Measurements from ENCODE around the gene GPRIN3. TPM values are rescaled to one million over a fixed set of nuclear protein-coding genes. Genes with fewer than 3 reads are reported as not detected.

GPRIN3 gene
- total RNA-seq, 2 experiments from 2014 or later: 46.4 TPM

DNA sequence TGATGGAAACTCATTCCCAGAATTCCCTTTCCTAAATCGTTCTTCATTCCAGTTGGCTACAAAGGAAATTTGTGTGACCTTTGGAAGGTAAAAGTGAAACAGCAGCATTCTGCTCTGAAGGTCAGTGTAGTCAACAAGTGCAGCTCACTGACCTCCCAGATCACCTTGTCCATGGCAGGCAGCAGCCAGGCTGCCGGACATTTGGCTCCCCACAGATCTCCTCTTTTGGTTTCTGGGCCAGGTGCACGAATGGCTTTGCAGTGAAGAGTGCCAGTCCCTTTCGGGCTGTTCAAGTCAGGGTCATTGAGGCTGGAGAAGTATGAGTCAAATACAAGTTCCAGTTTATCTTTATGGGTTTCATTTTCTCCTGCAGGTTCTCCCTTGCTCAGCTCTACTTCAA is 14.3 kb downstream of the GPRIN3 start:
- CTCF ChIA-PET: interaction anchor here (1.2 to 1.8 kb wide), 3 partner anchors 9 to 15 kb away, joined by 3 to 7 read pairs (median 3); no protein-coding TSS in a partner anchor
- ATAC-seq (ENCODE audit: poor library complexity): no peak
- Mint-ChIP-seq H3K36me3 (ENCODE audit: low read depth) (peaks cover 30% of the 10 kb centered on the region), H3K4me1 (ENCODE audit: low read depth) (peaks cover 95% of the 10 kb centered on the region), H3K9me3 (no peaks in the 10 kb centered on the region), H3K27ac (peak overlapping the region; percentile 90), H3K27me3 (no peaks in the 10 kb centered on the region), H3K4me3 (peak overlapping the region; percentile 74)
- intact Hi-C loops (cut with DNase I, micrococcal nuclease): loop anchor here in 1 of 2 experiments (5.0 kb wide), 1 partner anchor 36 kb away; no protein-coding TSS in a partner anchor
- POLR2A ChIA-PET: interaction anchor here (1.1 to 3.7 kb wide), 8 partner anchors 9 to 49 kb away, joined by 5 to 48 read pairs (median 12); partner anchors contain the start of gene GPRIN3
- TF ChIP-seq, protein P1, sequence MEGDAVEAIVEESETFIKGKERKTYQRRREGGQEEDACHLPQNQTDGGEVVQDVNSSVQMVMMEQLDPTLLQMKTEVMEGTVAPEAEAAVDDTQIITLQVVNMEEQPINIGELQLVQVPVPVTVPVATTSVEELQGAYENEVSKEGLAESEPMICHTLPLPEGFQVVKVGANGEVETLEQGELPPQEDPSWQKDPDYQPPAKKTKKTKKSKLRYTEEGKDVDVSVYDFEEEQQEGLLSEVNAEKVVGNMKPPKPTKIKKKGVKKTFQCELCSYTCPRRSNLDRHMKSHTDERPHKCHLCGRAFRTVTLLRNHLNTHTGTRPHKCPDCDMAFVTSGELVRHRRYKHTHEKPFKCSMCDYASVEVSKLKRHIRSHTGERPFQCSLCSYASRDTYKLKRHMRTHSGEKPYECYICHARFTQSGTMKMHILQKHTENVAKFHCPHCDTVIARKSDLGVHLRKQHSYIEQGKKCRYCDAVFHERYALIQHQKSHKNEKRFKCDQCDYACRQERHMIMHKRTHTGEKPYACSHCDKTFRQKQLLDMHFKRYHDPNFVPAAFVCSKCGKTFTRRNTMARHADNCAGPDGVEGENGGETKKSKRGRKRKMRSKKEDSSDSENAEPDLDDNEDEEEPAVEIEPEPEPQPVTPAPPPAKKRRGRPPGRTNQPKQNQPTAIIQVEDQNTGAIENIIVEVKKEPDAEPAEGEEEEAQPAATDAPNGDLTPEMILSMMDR (IDR thresholded peaks at IDR 0.05): no peak
- no peaks in the 10 kb centered on the region for H3K27me3 ChIP-seq (ENCODE audit: control insufficient read depth in 1 of 2, insufficient read depth in 2 of 2, low read length in 2 of 2)
- peak overlapping the region; percentile 4 for H3K4me3 ChIP-seq (ENCODE audit: low read length)
- no peaks in the 10 kb centered on the region for H3K9me3 ChIP-seq (ENCODE audit: control insufficient read depth in 1 of 2, insufficient read depth in 1 of 2, low read length in 2 of 2)
- no peak for DNase-seq
- H3K27ac ChIP-seq (ENCODE audit: low read depth in 1 of 2, low read length in 2 of 2): peak overlapping the region; percentile 49 to 51
- peaks cover 2% of the 10 kb centered on the region for H3K36me3 ChIP-seq (ENCODE audit: insufficient read depth, low read length)
- H3K4me1 ChIP-seq (ENCODE audit: insufficient read depth, low read length): peaks cover 51% of the 10 kb centered on the region

DNA sequence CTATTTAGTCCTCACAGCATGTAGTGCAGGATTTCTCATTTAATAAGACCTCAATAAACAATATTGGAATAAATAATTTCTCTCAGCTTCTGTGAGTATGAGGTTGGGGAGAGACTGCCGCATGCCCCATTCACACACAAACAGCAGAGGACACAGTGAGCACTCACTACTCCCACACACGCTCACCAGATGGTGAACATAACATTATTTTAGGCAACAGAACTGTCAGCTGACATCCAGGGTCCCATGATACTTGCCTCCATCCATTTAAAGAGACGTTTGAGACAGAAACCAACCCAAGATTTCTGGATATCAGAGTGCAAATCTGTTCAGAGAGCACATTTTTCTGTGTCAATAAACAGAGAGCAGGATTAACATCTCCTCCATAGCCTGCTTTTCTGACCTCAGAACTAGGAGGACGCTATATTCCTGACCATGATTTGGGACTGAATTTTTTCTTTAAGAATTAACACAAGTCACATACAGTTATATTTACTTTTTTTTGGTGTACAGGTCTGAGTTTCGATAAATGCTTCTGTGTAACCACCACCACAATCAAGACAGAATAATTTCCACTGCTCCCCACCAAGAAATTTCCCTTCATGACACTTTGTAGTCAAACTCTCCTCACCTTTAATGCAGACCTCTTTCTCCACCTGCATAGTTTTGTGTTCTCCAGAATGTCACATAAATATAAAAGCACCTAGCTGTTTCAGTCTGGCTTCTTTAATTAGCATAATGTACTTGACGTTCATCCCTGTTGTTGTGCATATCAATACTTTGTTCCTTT is 16.7 kb downstream of the GPRIN3 start:
- H3K27me3 ChIP-seq (ENCODE audit: control insufficient read depth in 1 of 2, insufficient read depth in 2 of 2, low read length in 2 of 2): no peaks in the 10 kb centered on the region
- POLR2A ChIA-PET: interaction anchor here (0.8 to 1.5 kb wide), 8 partner anchors 8 to 36 kb away, joined by 3 to 6 read pairs (median 4); no protein-coding TSS in a partner anchor
- H3K4me1 ChIP-seq (ENCODE audit: insufficient read depth, low read length): peaks cover 52% of the 10 kb centered on the region
- peak; percentile 21 for ATAC-seq (ENCODE audit: poor library complexity)
- peaks cover 95% of the 10 kb centered on the region for H3K4me1 Mint-ChIP-seq (ENCODE audit: low read depth)
- peak in 2 of 14 experiments; percentile 55 to 64 for DNase-seq
- H3K36me3 ChIP-seq (ENCODE audit: insufficient read depth, low read length): peaks cover 2% of the 10 kb centered on the region
- CTCF ChIA-PET: interaction anchor here (1.1 to 1.3 kb wide), 3 partner anchors 10 to 35 kb away, joined by 3 to 4 read pairs (median 3); partner anchors contain the start of gene GPRIN3
- H3K27ac Mint-ChIP-seq: peak overlapping the region; percentile 89
- peak overlapping the region; percentile 14 for H3K4me3 ChIP-seq (ENCODE audit: low read length)
- peak overlapping the region; percentile 78 for H3K4me3 Mint-ChIP-seq
- no peaks in the 10 kb centered on the region for H3K27me3 Mint-ChIP-seq
- intact Hi-C loops (cut with DNase I, micrococcal nuclease): loop anchor here in 1 of 2 experiments (5.0 kb wide), 1 partner anchor 34 kb away; no protein-coding TSS in a partner anchor
- no peaks in the 10 kb centered on the region for H3K9me3 Mint-ChIP-seq
- no peaks in the 10 kb centered on the region for H3K9me3 ChIP-seq (ENCODE audit: control insufficient read depth in 1 of 2, insufficient read depth in 1 of 2, low read length in 2 of 2)
- peak overlapping the region; percentile 36 to 40 for H3K27ac ChIP-seq (ENCODE audit: low read depth in 1 of 2, low read length in 2 of 2)
- TF ChIP-seq, protein P1 (IDR thresholded peaks at IDR 0.05): no peak
- peaks cover 30% of the 10 kb centered on the region for H3K36me3 Mint-ChIP-seq (ENCODE audit: low read depth)

DNA sequence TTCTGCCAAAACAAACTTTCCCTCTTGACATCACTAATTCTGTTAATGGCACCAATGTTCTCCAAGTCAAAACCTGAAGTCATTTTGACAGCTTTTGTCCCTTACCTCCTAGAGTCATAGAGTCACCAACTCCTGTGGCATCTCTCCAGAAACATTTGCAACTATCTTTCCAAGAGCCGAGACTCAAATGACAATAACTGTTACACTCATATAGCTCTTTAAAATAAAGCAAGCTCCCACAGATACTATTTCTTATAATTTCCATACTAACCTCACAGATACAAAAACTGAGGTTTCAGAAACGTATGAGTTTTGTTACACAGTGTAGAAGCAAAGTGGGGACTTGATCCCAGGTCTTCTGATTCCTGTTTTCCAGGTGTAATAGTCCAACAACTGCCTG is 18.3 kb downstream of the GPRIN3 start:
- Histone ChIP-seq H3K4me3 (ENCODE audit: low read length) (peak overlapping the region; percentile 4), H3K4me1 (ENCODE audit: insufficient read depth, low read length) (peaks cover 58% of the 10 kb centered on the region), H3K27ac (ENCODE audit: low read depth in 1 of 2, low read length in 2 of 2) (peak overlapping the region; percentile 40), H3K9me3 (ENCODE audit: control insufficient read depth in 1 of 2, insufficient read depth in 1 of 2, low read length in 2 of 2) (no peaks in the 10 kb centered on the region), H3K36me3 (ENCODE audit: insufficient read depth, low read length) (peaks cover 2% of the 10 kb centered on the region), H3K27me3 (ENCODE audit: control insufficient read depth in 1 of 2, insufficient read depth in 2 of 2, low read length in 2 of 2) (no peaks in the 10 kb centered on the region)
- TF ChIP-seq, protein P1 (IDR thresholded peaks at IDR 0.05): no peak
- H3K36me3 Mint-ChIP-seq (ENCODE audit: low read depth): peaks cover 21% of the 10 kb centered on the region
- CTCF ChIA-PET: interaction anchor here (1.8 to 1.9 kb wide), 2 partner anchors 9 to 18 kb away, joined by 6 to 8 read pairs; partner anchors contain the start of gene GPRIN3
- no peaks in the 10 kb centered on the region for H3K27me3 Mint-ChIP-seq
- H3K4me1 Mint-ChIP-seq (ENCODE audit: low read depth): peaks cover 96% of the 10 kb centered on the region
- DNase-seq: no peak
- H3K9me3 Mint-ChIP-seq: no peaks in the 10 kb centered on the region
- ATAC-seq (ENCODE audit: poor library complexity): no peak
- peak overlapping the region; percentile 89 for H3K27ac Mint-ChIP-seq
- H3K4me3 Mint-ChIP-seq: peak overlapping the region; percentile 78
- POLR2A ChIA-PET: interaction anchor here (0.6 to 5.1 kb wide), 10 partner anchors 9 to 1005 kb away, joined by 3 to 37 read pairs (median 3); partner anchors contain the start of gene PPM1K
- intact Hi-C loops (cut with DNase I, micrococcal nuclease): no loop called here

All from CD4-positive, alpha-beta T cell (primary cell).